Adipocyte (in vitro differentiated cells): ENCODE results near the gene CX3CR1.
"Not testable (repeated sequence)": the region's sequence is repeated elsewhere in the genome, so short reads cannot be mapped to it uniquely, and the experiment has no call there.

Experiments used
- DNase-seq: peaks from one replicate; pipeline ENCODE4 v3.0.0-alpha.2; 2015; ENCODE audit warnings: low read depth
- H3K27me3 ChIP-seq: replicated peaks from 2 replicates; pipeline ENCODE4 v1.7.0; 2013; ENCODE audit warnings: mild to moderate bottlenecking, low read length, moderate library complexity; ENCODE audit not compliant: control insufficient read depth, insufficient read depth
- H3K36me3 ChIP-seq: 2 replicates; pipeline ENCODE4 v1.7.0; 2013; ENCODE audit warnings: low read length, mild to moderate bottlenecking, moderate library complexity; ENCODE audit not compliant: control insufficient read depth, insufficient read depth, severe bottlenecking
- H3K4me1 ChIP-seq: 2 replicates; pipeline ENCODE4 v1.7.0; 2013; ENCODE audit warnings: mild to moderate bottlenecking, low read length, moderate library complexity; ENCODE audit not compliant: control insufficient read depth, insufficient read depth
- H3K4me3 ChIP-seq: 2 replicates; pipeline ENCODE4 v1.7.0; 2013; ENCODE audit warnings: mild to moderate bottlenecking, low read length, moderate library complexity
- H3K9ac ChIP-seq: 2 replicates; pipeline ENCODE4 v1.7.0; 2013; ENCODE audit warnings: mild to moderate bottlenecking, low read length, moderate library complexity
- H3K9me3 ChIP-seq: 2 replicates; pipeline ENCODE4 v1.7.0; 2013; ENCODE audit warnings: mild to moderate bottlenecking, low read length, moderate library complexity; ENCODE audit not compliant: control insufficient read depth

The CX3CR1 gene

DNA sequence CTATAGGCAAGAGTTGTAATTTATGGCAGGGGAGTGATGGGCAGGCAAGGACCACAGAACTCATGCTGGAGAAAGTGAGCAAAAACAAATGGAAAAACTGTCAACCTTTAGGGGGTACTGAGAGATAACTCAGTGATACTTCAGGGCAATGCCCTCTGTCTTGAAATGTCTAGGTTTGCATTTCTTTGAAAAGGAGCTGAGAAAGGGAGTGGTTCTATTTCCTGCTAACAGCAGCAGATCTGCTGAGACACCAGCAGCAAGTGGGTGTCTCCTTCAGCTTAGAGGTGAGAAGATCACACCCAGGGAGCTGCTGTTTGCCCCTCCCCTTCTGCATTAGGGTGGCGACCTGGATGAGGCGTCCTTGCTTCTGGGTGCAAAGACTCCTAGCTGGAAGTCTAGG is 45.2 kb downstream of the CX3CR1 start:
- H3K27me3 ChIP-seq, result peaks cover 63% of the 10 kb centered on the region
- no peaks in the 10 kb centered on the region for H3K4me1 ChIP-seq
- no peak overlapping the region for H3K9ac ChIP-seq
- H3K36me3 ChIP-seq, result no peaks in the 10 kb centered on the region
- peaks cover 14% of the 10 kb centered on the region for H3K9me3 ChIP-seq
- no peak for DNase-seq
- H3K4me3 ChIP-seq, result no peak overlapping the region

- no peak for DNase-seq
- H3K9ac ChIP-seq, result no peak overlapping the region
- H3K4me3 ChIP-seq, result no peak overlapping the region
- peaks cover 14% of the 10 kb centered on the region for H3K9me3 ChIP-seq
- no peaks in the 10 kb centered on the region for H3K36me3 ChIP-seq
- no peaks in the 10 kb centered on the region for H3K4me1 ChIP-seq
- H3K27me3 ChIP-seq, result peaks cover 46% of the 10 kb centered on the region
These were observed 47.0 kb downstream of the CX3CR1 start for GRCh38 chr3:39232859-39233258.

GRCh38 chr3:39230453-39230852 is 49.4 kb downstream of the CX3CR1 start:
- Histone ChIP-seq H3K9ac (no peak overlapping the region), H3K27me3 (peaks cover 25% of the 10 kb centered on the region), H3K9me3 (peaks cover 14% of the 10 kb centered on the region), H3K4me1 (peaks cover 3% of the 10 kb centered on the region), H3K36me3 (no peaks in the 10 kb centered on the region), H3K4me3 (no peak overlapping the region)
- no peak for DNase-seq

- H3K27me3 ChIP-seq, result peaks cover 22% of the 10 kb centered on the region
- peaks cover 14% of the 10 kb centered on the region for H3K9me3 ChIP-seq
- DNase-seq, result no peak
- H3K36me3 ChIP-seq, result no peaks in the 10 kb centered on the region
- H3K9ac ChIP-seq, result no peak overlapping the region
- H3K4me1 ChIP-seq, result peaks cover 5% of the 10 kb centered on the region
- H3K4me3 ChIP-seq, result no peak overlapping the region
These were observed 51.3 kb downstream of the CX3CR1 start for GRCh38 chr3:39228496-39228895.

GRCh38 chr3:39227596-39227995 is 52.2 kb downstream of the CX3CR1 start:
- DNase-seq, H3K9ac ChIP-seq: not testable (repeated sequence)
- peaks cover 14% of the 10 kb centered on the region for H3K27me3 ChIP-seq

GRCh38 chr3:39226106-39226741 is 53.6 kb downstream of the CX3CR1 start:
- Histone ChIP-seq H3K9me3 (peaks cover 13% of the 10 kb centered on the region), H3K9ac (no peak overlapping the region), H3K4me1 (peaks cover 5% of the 10 kb centered on the region), H3K27me3 (peaks cover 13% of the 10 kb centered on the region), H3K36me3 (no peaks in the 10 kb centered on the region), H3K4me3 (no peak overlapping the region)
- DNase-seq, result no peak

More at GRCh38 chr3:39227596-39227995, 52.2 kb downstream of the CX3CR1 start:
- not testable (repeated sequence) for H3K4me1 ChIP-seq, H3K36me3 ChIP-seq, H3K4me3 ChIP-seq
- H3K9me3 ChIP-seq, result peaks cover 14% of the 10 kb centered on the region

DNA sequence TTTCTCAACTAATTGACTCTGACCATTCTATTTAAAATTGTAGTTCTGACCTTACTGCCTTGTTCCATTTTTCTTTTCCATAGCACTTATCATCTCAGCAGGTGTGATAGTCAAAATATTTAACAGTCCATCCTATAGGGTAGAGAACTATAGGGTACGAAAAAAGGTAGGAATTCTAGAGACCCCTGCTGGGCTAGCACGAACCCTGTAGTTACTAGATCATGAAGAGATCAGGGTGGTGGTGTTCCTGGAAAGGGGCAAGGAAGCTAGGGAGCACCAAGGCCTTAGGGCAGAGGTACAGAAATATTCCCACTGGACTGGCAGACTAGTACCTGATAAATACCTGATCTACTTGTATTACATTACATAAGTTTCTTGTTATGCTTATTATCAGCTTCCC is 55.5 kb downstream of the CX3CR1 start:
- Histone ChIP-seq H3K4me3 (no peak overlapping the region), H3K9ac (no peak overlapping the region), H3K9me3 (no peaks in the 10 kb centered on the region), H3K36me3 (no peaks in the 10 kb centered on the region), H3K4me1 (peaks cover 5% of the 10 kb centered on the region), H3K27me3 (peaks cover 24% of the 10 kb centered on the region)
- DNase-seq, result no peak

DNA sequence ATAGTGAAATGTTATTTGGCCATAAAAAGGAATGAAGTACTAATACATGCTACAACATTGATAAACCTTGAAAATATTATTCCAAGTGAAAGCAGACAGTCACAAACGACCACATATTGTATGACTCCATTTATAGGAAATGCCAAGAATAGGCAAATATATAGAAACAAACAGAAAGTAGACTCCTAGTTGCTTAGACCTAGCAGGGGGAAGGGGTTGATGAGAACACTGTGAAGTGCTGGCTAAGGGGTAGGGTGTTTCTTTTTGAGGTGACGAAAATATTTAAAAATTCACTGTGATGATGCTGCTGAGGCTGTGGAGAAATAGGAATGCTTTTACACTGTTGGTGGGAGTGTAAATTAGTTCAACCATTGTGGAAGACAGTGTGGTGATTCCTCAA is 56.9 kb downstream of the CX3CR1 start:
- Histone ChIP-seq H3K36me3 (no peaks in the 10 kb centered on the region), H3K4me3 (no peak overlapping the region), H3K4me1 (peaks cover 5% of the 10 kb centered on the region), H3K9me3 (no peaks in the 10 kb centered on the region), H3K9ac (no peak overlapping the region), H3K27me3 (peaks cover 24% of the 10 kb centered on the region)
- DNase-seq, result no peak

DNA sequence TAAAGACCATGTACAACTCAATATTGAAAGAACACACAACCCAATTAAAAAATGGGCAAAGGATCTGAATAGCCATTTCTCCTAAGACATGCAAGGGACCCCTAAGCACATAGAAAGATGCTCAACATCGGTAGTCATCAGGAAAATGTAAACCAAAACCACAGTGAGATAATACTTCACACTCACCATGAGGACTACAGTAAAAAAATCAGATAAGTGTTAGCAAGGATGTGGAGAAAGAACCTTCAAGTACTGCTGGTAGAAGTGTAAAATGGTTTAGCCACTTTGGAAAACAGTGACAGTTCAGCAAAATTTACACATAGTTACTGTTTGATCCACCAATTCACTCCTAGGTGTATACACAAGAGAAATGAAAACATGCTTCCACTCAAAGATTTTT is 57.4 kb downstream of the CX3CR1 start:
- H3K9ac ChIP-seq, result no peak overlapping the region
- peaks cover 27% of the 10 kb centered on the region for H3K27me3 ChIP-seq
- peaks cover 5% of the 10 kb centered on the region for H3K4me1 ChIP-seq
- DNase-seq, result no peak
- no peak overlapping the region for H3K4me3 ChIP-seq
- no peaks in the 10 kb centered on the region for H3K9me3 ChIP-seq
- no peaks in the 10 kb centered on the region for H3K36me3 ChIP-seq

GRCh38 chr3:39221141-39221530 is 58.7 kb downstream of the CX3CR1 start:
- no peak overlapping the region for H3K4me3 ChIP-seq
- H3K27me3 ChIP-seq, result peaks cover 30% of the 10 kb centered on the region
- no peak for DNase-seq
- H3K36me3 ChIP-seq, result no peaks in the 10 kb centered on the region
- H3K4me1 ChIP-seq, result peaks cover 5% of the 10 kb centered on the region
- no peak overlapping the region for H3K9ac ChIP-seq
- no peaks in the 10 kb centered on the region for H3K9me3 ChIP-seq

DNA sequence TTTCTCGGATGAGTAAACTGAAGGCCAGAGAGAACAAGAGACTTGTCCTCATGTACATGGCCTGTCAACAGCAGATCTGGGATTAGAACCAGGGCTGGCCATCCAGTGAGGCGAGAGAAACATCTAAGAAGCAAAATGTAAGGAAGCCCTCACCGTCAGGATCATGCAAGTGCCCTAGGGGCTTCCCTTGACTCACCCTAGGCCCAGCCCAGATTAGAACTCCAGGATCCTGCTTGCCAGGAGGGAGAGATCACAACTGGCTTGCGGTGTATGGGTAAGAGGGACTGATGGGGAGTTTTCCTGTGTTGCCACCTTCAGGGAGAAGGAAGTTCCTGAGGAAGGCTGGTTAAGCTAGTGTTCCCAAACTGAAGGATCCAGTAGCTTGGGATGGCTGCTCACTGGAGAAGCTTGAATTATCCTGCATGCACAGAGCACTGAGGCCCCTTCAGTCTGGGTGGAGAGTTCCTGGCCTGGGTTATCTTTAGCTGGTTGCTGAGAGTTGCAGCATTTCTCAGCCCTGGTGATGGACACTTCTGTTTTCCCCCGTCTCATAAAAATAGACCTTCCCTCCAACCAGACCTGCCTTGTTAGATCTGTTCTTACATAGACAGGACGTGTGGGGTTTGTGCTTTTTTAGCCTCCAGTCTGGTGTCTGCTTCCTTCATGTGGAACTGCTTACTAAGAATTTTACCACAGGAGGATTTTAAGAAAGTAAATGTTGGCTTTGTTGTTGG is 59.3 kb downstream of the CX3CR1 start:
- DNase-seq, result no peak
- Histone ChIP-seq H3K9me3 (no peaks in the 10 kb centered on the region), H3K9ac (no peak overlapping the region), H3K27me3 (peaks cover 33% of the 10 kb centered on the region), H3K4me3 (no peak overlapping the region), H3K36me3 (no peaks in the 10 kb centered on the region), H3K4me1 (peaks cover 3% of the 10 kb centered on the region)
